Measurements from ENCODE around the gene MDFIC.

Gene MDFIC

DNA sequence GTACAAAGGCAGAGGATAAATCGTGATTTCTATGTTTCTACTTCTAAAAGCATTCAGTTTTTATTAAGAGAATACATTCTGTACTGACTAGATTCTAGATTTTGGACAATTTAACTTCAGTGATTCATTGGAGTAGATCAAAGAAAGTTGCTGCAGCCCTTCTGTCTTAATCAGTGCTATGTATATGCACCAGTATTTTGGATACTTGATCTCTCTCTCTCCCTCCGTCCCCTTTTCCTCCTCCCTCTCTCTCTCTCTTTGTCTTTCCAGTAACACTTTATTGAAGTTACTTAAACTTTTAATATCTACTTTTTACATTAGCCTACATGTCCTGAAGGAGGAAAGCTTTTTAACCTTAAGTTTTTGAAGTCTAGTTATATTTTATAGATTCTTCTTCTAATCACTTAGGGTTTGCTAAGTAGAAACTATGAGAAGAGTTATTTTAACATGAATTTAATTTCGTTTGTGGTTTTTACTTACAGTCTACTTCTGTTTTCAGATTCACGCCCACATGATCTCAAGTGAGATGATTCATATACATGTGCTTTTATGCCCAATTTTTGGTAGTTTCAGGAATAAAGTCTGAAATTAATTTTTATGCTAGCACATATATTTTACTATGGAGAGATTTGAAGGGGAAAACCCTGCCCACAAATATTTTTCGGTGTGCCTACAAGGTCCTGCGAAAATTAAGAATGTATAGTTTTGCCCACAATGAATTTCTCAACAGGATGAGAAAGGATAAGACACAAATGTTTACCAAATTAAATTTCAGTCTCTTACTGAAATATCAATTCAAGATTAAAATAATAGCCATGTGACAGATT is 9.1 kb downstream of the MDFIC start:
- Histone ChIP-seq H3K27me3 (ENCODE audit: control insufficient read depth, insufficient read depth, low read length) (no peaks in the 10 kb centered on the region), H3K4me1 (ENCODE audit: control insufficient read depth, insufficient read depth, low read length) (peaks cover 10% of the 10 kb centered on the region), H3K4me3 (ENCODE audit: low read length) (no peak overlapping the region), H3K36me3 (ENCODE audit: control insufficient read depth, insufficient read depth, low read length) (no peaks in the 10 kb centered on the region), H3K27ac (ENCODE audit: low read depth, low read length) (no peak overlapping the region), H3K9ac (ENCODE audit: low read length) (no peak overlapping the region)

DNA sequence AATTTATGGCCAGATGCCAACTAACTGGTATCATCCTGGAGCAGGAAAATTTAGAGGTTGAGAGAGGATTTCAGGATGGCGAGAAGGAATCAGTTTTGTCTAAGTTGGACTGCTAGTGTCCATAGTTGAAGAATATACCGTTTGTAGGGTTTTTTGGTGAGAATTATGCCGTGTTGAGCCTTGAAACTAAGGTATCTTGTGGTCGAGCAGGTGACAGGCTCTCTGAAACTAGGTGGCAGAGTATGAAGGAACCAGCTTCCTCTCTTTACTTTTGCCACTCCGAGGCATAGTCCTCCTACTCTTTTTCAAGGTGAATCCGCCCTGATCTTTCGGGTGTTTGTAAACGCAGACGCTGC is 9.7 kb downstream of the MDFIC start:
- H3K27me3 ChIP-seq (ENCODE audit: control insufficient read depth, insufficient read depth, low read length): no peaks in the 10 kb centered on the region
- H3K9ac ChIP-seq (ENCODE audit: low read length): no peak overlapping the region
- H3K4me1 ChIP-seq (ENCODE audit: control insufficient read depth, insufficient read depth, low read length): peaks cover 8% of the 10 kb centered on the region
- no peaks in the 10 kb centered on the region for H3K36me3 ChIP-seq (ENCODE audit: control insufficient read depth, insufficient read depth, low read length)
- H3K27ac ChIP-seq (ENCODE audit: low read depth, low read length): no peak overlapping the region
- H3K4me3 ChIP-seq (ENCODE audit: low read length): no peak overlapping the region

DNA sequence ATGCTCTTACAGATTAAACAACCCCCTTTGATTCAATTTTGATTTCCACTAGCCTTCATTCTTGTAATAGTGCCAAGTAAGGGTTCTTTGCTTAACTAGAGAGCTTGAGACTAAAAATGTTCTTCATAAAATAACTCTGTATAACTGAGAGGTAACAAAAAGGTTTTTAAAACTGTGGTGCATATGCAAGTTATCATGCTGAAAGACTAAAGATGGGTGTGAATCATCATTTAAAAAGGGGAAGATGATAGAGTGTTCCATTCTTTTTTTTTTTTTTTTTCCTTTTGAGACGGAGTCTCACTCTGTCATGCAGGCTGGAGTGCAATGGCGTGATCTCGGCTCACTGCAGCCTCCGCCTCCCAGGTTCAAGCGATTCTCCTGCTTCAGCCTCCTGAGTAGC is 11.1 kb downstream of the MDFIC start:
- Histone ChIP-seq H3K9ac (ENCODE audit: low read length) (no peak overlapping the region), H3K27me3 (ENCODE audit: control insufficient read depth, insufficient read depth, low read length) (no peaks in the 10 kb centered on the region), H3K4me1 (ENCODE audit: control insufficient read depth, insufficient read depth, low read length) (peaks cover 8% of the 10 kb centered on the region), H3K36me3 (ENCODE audit: control insufficient read depth, insufficient read depth, low read length) (no peaks in the 10 kb centered on the region), H3K27ac (ENCODE audit: low read depth, low read length) (no peak overlapping the region), H3K4me3 (ENCODE audit: low read length) (no peak overlapping the region)

DNA sequence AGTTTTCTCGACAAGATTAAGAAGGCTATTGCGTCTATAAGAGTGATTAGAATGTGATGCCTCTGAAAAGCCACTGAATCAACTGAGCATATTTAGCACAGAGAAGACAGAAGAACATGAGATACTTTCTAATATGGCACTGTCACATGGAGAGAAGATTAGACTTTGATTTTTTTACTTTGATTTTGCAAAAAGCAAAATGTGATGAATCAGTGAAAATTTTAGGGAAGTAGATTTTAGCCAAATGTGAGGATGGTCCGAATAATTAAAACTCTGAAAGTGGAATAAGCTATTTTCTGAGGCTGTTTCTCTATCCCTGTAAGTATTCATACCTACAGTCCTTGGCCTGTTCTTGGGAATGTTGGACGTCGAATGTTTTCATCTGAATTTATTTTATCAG is 11.8 kb downstream of the MDFIC start:
- Histone ChIP-seq H3K36me3 (ENCODE audit: control insufficient read depth, insufficient read depth, low read length) (no peaks in the 10 kb centered on the region), H3K4me3 (ENCODE audit: low read length) (no peak overlapping the region), H3K27ac (ENCODE audit: low read depth, low read length) (no peak overlapping the region), H3K9ac (ENCODE audit: low read length) (no peak overlapping the region), H3K27me3 (ENCODE audit: control insufficient read depth, insufficient read depth, low read length) (no peaks in the 10 kb centered on the region), H3K4me1 (ENCODE audit: control insufficient read depth, insufficient read depth, low read length) (peaks cover 8% of the 10 kb centered on the region)

DNA sequence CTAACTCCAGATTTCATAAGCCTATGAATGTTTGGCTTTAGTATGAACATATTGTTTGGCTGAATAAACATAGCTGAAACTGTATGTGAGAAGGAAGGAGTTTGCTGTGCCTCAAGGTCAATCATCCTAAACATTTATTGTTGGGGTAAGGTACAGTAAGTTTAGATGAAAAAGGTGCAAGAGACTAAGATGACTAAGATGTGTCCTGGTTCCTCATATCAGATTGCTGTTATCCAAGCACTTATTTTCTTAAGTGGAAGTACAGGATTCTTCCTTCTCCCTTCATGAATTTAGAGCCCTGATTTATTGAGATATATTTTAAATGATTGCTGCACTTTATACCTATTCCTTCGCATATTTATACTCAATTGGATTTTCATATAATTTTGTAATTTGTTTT is 12.2 kb downstream of the MDFIC start:
- Histone ChIP-seq H3K4me1 (ENCODE audit: control insufficient read depth, insufficient read depth, low read length) (peaks cover 8% of the 10 kb centered on the region), H3K27me3 (ENCODE audit: control insufficient read depth, insufficient read depth, low read length) (no peaks in the 10 kb centered on the region), H3K4me3 (ENCODE audit: low read length) (no peak overlapping the region), H3K27ac (ENCODE audit: low read depth, low read length) (no peak overlapping the region), H3K36me3 (ENCODE audit: control insufficient read depth, insufficient read depth, low read length) (no peaks in the 10 kb centered on the region), H3K9ac (ENCODE audit: low read length) (no peak overlapping the region)

DNA sequence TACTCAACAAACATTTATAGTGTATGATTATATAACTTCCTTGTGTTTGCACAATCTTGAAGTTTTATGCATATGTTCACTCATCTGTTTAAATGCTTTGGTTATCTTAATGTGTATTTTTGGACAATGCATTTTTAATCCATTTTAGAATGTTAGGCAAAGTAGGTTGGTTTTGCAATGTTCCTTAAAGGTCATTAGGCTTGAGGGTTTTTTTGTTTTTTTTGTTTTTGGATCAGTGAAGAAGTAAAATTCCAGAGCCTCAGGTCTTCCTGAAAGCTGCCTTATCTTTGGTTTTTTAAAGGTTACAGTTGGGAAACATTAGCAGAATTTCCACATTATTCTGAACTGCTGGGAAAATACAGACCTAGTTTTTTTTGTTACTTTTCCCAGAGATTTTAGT is 12.8 kb downstream of the MDFIC start:
- H3K36me3 ChIP-seq (ENCODE audit: control insufficient read depth, insufficient read depth, low read length): no peaks in the 10 kb centered on the region
- no peak overlapping the region for H3K4me3 ChIP-seq (ENCODE audit: low read length)
- peaks cover 8% of the 10 kb centered on the region for H3K4me1 ChIP-seq (ENCODE audit: control insufficient read depth, insufficient read depth, low read length)
- no peak overlapping the region for H3K27ac ChIP-seq (ENCODE audit: low read depth, low read length)
- no peak overlapping the region for H3K9ac ChIP-seq (ENCODE audit: low read length)
- no peaks in the 10 kb centered on the region for H3K27me3 ChIP-seq (ENCODE audit: control insufficient read depth, insufficient read depth, low read length)

DNA sequence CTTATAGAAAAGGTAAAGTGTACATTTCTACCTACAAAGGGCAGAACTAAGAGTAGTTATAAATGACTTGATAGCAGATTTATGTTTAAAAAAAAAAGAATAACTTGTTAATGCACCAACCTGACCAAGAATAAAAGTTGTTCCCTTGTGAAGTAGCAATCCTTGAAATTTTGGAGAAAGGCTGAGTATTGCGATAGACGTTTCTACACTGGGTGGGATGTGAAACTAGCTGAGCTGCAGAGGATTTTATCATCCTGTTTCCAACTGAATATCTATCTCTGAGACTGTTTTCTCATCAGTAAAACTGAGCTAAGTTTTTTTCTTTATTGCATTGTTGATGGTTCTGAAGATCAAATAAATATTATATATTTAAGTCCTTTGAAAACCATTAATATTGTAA is 14.6 kb downstream of the MDFIC start:
- peaks cover 5% of the 10 kb centered on the region for H3K4me1 ChIP-seq (ENCODE audit: control insufficient read depth, insufficient read depth, low read length)
- no peaks in the 10 kb centered on the region for H3K36me3 ChIP-seq (ENCODE audit: control insufficient read depth, insufficient read depth, low read length)
- no peaks in the 10 kb centered on the region for H3K27me3 ChIP-seq (ENCODE audit: control insufficient read depth, insufficient read depth, low read length)
- H3K9ac ChIP-seq (ENCODE audit: low read length): no peak overlapping the region
- no peak overlapping the region for H3K4me3 ChIP-seq (ENCODE audit: low read length)
- no peak overlapping the region for H3K27ac ChIP-seq (ENCODE audit: low read depth, low read length)

DNA sequence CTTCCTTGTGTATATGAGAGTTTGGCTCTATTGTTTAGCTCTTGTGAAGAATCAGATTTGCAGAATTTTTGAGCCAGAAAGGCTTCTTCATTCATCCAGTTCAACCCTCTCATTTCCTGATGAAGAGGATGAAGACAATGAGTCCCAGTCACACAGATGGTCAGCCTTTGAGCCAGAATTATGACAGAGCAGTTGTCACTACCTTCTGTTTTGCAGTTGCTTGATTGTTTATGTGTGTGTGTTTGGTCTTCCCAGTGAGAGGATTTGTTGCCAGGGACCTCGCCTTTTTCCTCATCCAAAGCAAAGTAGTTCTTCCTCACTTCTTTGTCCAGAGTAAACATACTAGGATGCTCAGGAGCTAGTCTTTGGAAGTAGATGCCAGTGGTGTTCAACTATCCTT is 15.6 kb downstream of the MDFIC start:
- Histone ChIP-seq H3K9ac (ENCODE audit: low read length) (no peak overlapping the region), H3K4me1 (ENCODE audit: control insufficient read depth, insufficient read depth, low read length) (peaks cover 5% of the 10 kb centered on the region), H3K4me3 (ENCODE audit: low read length) (no peak overlapping the region), H3K27ac (ENCODE audit: low read depth, low read length) (no peak overlapping the region), H3K36me3 (ENCODE audit: control insufficient read depth, insufficient read depth, low read length) (no peaks in the 10 kb centered on the region), H3K27me3 (ENCODE audit: control insufficient read depth, insufficient read depth, low read length) (no peaks in the 10 kb centered on the region)

DNA sequence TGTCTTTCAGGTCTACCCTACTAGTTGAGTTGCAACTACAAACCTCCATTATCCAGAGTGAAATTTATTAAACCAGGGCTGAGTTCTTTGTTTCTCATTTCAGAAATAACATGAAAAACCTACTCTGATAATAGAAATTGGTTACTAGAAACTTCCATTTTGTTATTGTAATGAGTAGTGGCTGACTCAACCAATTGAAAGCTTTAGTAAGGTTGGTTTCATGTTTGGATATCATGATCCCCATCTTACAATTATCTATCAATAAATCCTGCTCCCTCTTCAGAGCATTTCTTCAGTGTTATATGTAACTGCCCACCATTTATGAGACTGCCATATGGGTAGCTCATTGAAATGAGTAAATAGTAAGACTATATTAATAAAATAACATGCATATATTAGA is 16.9 kb downstream of the MDFIC start:
- Histone ChIP-seq H3K4me3 (ENCODE audit: low read length) (no peak overlapping the region), H3K27ac (ENCODE audit: low read depth, low read length) (no peak overlapping the region), H3K27me3 (ENCODE audit: control insufficient read depth, insufficient read depth, low read length) (no peaks in the 10 kb centered on the region), H3K4me1 (ENCODE audit: control insufficient read depth, insufficient read depth, low read length) (no peaks in the 10 kb centered on the region), H3K9ac (ENCODE audit: low read length) (no peak overlapping the region), H3K36me3 (ENCODE audit: control insufficient read depth, insufficient read depth, low read length) (no peaks in the 10 kb centered on the region)

DNA sequence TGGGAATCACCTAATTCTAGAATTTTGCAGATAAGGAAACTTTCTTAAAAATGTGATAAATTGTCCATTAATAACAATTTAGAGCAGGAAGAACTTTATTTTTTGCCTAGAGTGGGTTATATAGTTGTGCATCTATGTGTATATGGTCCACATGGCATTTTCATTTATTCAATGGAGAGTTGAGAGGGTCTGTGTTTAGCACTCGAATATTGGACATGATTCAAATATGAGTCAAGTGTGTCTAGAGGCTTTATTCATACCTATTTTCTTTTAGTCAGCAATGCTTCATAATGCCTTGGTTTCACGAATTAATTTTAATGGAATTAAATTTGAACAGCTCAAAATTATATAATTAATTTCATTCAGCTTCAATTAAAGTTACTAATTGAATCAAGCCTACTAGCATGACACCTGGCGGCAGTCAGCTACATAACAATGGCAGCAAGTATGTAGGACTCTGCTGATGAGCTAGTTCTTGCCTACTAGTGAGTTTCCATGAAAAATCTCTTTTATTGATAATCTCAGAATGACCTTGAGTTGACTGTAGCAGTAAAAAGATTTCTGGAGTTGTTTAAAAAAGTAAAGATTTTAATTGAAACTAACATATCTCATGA is 17.7 kb downstream of the MDFIC start:
- Histone ChIP-seq H3K36me3 (ENCODE audit: control insufficient read depth, insufficient read depth, low read length) (no peaks in the 10 kb centered on the region), H3K27me3 (ENCODE audit: control insufficient read depth, insufficient read depth, low read length) (no peaks in the 10 kb centered on the region), H3K4me3 (ENCODE audit: low read length) (no peak overlapping the region), H3K9ac (ENCODE audit: low read length) (no peak overlapping the region), H3K4me1 (ENCODE audit: control insufficient read depth, insufficient read depth, low read length) (peaks cover 5% of the 10 kb centered on the region), H3K27ac (ENCODE audit: low read depth, low read length) (no peak overlapping the region)

DNA sequence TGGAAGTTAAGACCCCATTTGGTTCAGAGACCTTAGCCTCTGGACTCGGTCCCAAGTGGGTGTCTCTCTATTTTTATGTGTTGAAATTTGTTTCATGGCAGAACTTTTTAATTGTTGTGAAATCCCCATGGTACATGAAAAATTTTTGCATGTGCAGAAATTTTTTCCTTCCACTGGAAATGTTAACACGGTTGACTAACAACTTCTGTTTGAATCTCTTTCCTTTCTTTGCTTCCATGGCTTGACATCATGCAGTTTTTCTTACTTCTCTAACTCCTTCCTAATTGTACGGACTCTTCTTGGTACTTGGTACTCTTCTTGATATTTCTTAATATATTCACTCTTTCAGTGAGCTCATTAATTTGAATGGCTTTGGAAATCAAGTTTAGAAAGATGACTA is 18.3 kb downstream of the MDFIC start:
- no peaks in the 10 kb centered on the region for H3K36me3 ChIP-seq (ENCODE audit: control insufficient read depth, insufficient read depth, low read length)
- H3K27ac ChIP-seq (ENCODE audit: low read depth, low read length): no peak overlapping the region
- H3K27me3 ChIP-seq (ENCODE audit: control insufficient read depth, insufficient read depth, low read length): no peaks in the 10 kb centered on the region
- peaks cover 5% of the 10 kb centered on the region for H3K4me1 ChIP-seq (ENCODE audit: control insufficient read depth, insufficient read depth, low read length)
- no peak overlapping the region for H3K4me3 ChIP-seq (ENCODE audit: low read length)
- no peak overlapping the region for H3K9ac ChIP-seq (ENCODE audit: low read length)

DNA sequence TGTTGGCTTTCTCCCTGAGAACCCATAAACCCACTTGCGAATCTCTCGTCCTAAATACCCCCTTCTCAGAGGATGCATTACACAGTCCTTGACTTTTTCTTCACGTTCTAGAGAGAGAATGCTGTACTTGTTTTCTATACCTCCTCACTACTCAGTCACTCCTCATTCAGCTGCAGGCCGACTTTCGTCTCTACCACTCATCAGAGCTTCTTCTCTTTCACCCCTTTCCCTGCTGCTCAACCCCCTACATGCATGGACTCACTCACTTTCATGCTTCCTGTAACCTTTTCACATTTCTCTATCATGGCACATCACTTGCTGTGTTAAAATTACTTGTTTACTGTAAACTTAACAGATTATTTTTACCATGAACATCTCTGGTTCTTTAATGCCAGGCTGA is 19.8 kb downstream of the MDFIC start:
- Histone ChIP-seq H3K36me3 (ENCODE audit: control insufficient read depth, insufficient read depth, low read length) (no peaks in the 10 kb centered on the region), H3K9ac (ENCODE audit: low read length) (no peak overlapping the region), H3K27ac (ENCODE audit: low read depth, low read length) (no peak overlapping the region), H3K4me1 (ENCODE audit: control insufficient read depth, insufficient read depth, low read length) (peaks cover 5% of the 10 kb centered on the region), H3K27me3 (ENCODE audit: control insufficient read depth, insufficient read depth, low read length) (no peaks in the 10 kb centered on the region), H3K4me3 (ENCODE audit: low read length) (no peak overlapping the region)
